Measurements from ENCODE around the gene ADCY6. TPM values are rescaled to one million over a fixed set of nuclear protein-coding genes. Genes with fewer than 3 reads are reported as not detected.
"Not testable (repeated sequence)": the region's sequence is repeated elsewhere in the genome, so short reads cannot be mapped to it uniquely, and the experiment has no call there.

ADCY6 gene
- total RNA-seq, 4 donors from 2014 or later: 11.4 to 13.6 (median 12.6) TPM

DNA sequence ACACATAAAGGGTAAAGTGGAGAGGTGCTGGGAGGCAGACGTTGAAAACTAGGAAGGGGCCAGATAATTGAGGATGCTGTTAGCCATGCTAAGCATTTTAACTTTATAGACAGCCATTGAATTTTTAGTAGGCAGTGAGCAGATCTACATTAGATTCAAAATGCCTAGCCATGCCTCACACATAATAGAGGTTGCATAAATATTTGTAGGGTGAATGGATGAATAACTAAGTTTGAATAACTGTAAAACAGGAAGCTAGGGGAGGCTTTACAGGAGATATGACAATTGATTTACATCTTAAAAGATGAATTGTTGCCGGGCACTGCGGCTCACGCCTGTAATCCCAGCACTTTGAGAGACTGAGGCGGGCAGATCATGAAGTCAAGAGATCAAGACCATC is 60.1 kb downstream of the ADCY6 start:
- DNase-seq (no peak), ATAC-seq (no peak)
- Histone ChIP-seq H3K4me1 (no peaks in the 10 kb centered on the region), H3K36me3 (no peaks in the 10 kb centered on the region), H3K9me3 (no peaks in the 10 kb centered on the region), H3K27ac (no peak overlapping the region), H3K4me3 (no peak overlapping the region), H3K27me3 (no peaks in the 10 kb centered on the region)
- TF ChIP-seq, protein P1, sequence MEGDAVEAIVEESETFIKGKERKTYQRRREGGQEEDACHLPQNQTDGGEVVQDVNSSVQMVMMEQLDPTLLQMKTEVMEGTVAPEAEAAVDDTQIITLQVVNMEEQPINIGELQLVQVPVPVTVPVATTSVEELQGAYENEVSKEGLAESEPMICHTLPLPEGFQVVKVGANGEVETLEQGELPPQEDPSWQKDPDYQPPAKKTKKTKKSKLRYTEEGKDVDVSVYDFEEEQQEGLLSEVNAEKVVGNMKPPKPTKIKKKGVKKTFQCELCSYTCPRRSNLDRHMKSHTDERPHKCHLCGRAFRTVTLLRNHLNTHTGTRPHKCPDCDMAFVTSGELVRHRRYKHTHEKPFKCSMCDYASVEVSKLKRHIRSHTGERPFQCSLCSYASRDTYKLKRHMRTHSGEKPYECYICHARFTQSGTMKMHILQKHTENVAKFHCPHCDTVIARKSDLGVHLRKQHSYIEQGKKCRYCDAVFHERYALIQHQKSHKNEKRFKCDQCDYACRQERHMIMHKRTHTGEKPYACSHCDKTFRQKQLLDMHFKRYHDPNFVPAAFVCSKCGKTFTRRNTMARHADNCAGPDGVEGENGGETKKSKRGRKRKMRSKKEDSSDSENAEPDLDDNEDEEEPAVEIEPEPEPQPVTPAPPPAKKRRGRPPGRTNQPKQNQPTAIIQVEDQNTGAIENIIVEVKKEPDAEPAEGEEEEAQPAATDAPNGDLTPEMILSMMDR (IDR thresholded peaks at IDR 0.05 in 4 of 5, conservative IDR thresholded peaks at IDR 0.05 in 1 of 5): no peak
- no peak for TF ChIP-seq POLR2A (IDR thresholded peaks at IDR 0.05)
- intact Hi-C loops (cut with DNase I; ENCODE audit: low total_unique reads) (no loop called here), in situ Hi-C loops (cut with MboI; ENCODE audit: low sequenced_read_pairs in 4 of 4) (no loop called here)

DNA sequence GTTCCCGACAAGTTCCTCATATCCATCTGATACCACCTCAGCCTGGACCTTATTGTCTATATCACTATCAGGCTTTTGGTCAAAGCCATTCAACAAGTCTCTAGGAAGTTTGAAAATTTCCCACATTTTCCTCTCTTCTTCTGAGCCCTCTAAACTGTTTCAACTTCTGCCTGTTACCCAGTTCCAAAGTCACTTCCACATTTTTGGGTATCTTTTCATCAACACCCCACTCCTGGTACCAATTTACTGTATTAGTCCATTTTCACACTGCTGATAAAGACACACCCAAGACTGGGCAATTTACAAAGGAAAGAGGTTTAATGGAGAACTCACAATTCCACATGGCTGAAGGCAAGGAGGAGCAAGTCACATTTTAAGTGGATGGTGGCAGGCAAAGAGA is 68.2 kb downstream of the ADCY6 start:
- DNase-seq; H3K36me3 ChIP-seq; H3K4me1 ChIP-seq; intact Hi-C loops (cut with DNase I; ENCODE audit: low total_unique reads); H3K27me3 ChIP-seq; H3K9me3 ChIP-seq; ATAC-seq; H3K4me3 ChIP-seq; H3K27ac ChIP-seq: not testable (repeated sequence)
- in situ Hi-C loops (cut with MboI; ENCODE audit: low sequenced_read_pairs in 4 of 4): loop anchor here in 1 of 4 donors (25.0 kb wide), 1 partner anchor 108 kb away; no protein-coding TSS in a partner anchor

DNA sequence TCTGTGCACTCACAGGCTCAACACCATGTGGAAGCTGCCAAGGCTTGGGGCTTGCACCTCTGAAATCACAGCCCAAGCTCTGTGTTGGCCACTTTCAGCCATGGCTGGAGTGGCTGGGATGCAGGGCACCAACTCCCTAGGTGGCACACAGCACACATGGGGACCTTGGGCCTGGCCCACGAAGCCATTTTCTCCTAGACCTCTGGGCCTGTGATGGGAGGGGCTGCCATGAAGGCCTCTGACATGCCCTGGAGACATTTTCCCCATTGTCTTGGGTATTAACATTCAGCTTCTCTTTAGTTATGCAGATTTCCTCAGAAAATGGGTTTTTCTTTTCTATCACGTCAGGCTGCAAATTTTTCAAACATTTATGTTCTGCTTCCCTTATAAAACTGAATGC is 68.7 kb downstream of the ADCY6 start:
- H3K27ac ChIP-seq; DNase-seq; H3K4me1 ChIP-seq; ATAC-seq; H3K9me3 ChIP-seq; H3K27me3 ChIP-seq; H3K36me3 ChIP-seq; H3K4me3 ChIP-seq; intact Hi-C loops (cut with DNase I; ENCODE audit: low total_unique reads): not testable (repeated sequence)
- in situ Hi-C loops (cut with MboI; ENCODE audit: low sequenced_read_pairs in 4 of 4): loop anchor here in 1 of 4 donors (25.0 kb wide), 1 partner anchor 108 kb away; no protein-coding TSS in a partner anchor

DNA sequence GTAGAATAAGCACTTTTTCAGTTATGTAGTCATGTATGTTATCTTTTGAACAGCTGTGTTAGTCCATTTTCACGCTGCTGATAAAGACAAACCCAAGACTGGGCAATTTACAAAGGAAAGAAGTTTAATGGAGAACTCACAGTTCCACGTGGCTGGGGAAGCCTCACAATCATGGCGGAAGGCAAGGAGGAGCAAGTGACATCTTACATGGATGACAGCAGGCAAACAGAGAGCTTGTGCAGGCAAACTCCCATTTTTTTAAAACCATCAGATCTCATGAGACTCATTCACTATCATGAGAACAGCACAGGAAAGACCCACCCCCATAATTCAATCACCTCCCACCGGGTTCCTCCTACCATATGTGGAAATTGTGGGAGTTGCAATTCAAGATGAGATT is 69.9 kb downstream of the ADCY6 start:
- not testable (repeated sequence) for H3K27me3 ChIP-seq, H3K36me3 ChIP-seq, H3K4me3 ChIP-seq, ATAC-seq, H3K27ac ChIP-seq, H3K9me3 ChIP-seq, DNase-seq
- in situ Hi-C loops (cut with MboI; ENCODE audit: low sequenced_read_pairs in 4 of 4): loop anchor here in 1 of 4 donors (25.0 kb wide), 1 partner anchor 107 kb away; no protein-coding TSS in a partner anchor
- intact Hi-C loops (cut with DNase I; ENCODE audit: low total_unique reads): loop anchor here (5.0 kb wide), 2 partner anchors 298 to 343 kb away; partner anchors contain the start of genes KMT2D and PRKAG1
- H3K4me1 ChIP-seq: peaks cover 17 to 19% of the 10 kb centered on the region in 2 donors

DNA sequence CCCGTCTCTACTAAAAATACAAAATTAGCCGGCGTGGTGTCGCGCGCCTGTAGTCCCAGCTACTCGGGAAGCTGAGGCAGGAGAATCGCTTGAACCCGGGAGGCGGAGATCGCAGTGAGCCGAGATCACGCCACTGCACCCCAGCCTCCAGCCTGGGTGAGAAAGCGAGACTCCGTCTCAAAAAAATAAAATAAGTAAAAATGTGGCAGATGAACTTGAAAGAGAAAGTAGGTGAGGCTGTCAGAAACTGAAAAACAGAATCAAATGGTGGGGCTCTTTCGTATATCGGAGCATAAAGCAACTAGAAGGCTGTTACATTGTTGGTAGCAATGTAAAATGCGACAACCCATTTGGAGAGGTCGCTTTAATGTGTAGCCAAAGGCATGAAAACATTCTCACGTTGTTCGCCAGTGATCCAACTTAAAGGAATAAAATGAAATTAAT is 71.6 kb downstream of the ADCY6 start:
- intact Hi-C loops (cut with DNase I; ENCODE audit: low total_unique reads): loop anchor here (2.0 to 5.0 kb wide), 6 partner anchors 34 to 518 kb away; partner anchors contain the start of genes KANSL2, KMT2D, PRKAG1 and ZNF641
- in situ Hi-C loops (cut with MboI; ENCODE audit: low sequenced_read_pairs in 4 of 4): loop anchor here in 1 of 4 donors (25.0 kb wide), 1 partner anchor 105 kb away; no protein-coding TSS in a partner anchor

More for the DNA sequence above, 71.6 kb downstream of the ADCY6 start:
- Histone ChIP-seq H3K27me3 (no peaks in the 10 kb centered on the region), H3K4me1 (peaks cover 27 to 32% of the 10 kb centered on the region in 2 donors), H3K36me3 (peaks cover 0 to 23% of the 10 kb centered on the region in 2 donors), H3K27ac (peak overlapping the region; percentile 90 to 96 (median 92)), H3K4me3 (peak overlapping the region; percentile 76 to 89 (median 86)), H3K9me3 (no peaks in the 10 kb centered on the region)
- DNase-seq (no peak), ATAC-seq (no peak)
- TF ChIP-seq, protein P1 (IDR thresholded peaks at IDR 0.05 in 4 of 5, conservative IDR thresholded peaks at IDR 0.05 in 1 of 5): no peak
- no peak for TF ChIP-seq POLR2A (IDR thresholded peaks at IDR 0.05)

Data from gastrocnemius medialis (tissue), 4 donors.